Gastrocnemius medialis (tissue), 4 donors: Measurements from ENCODE around the gene APH1B. TPM values are rescaled to one million over a fixed set of nuclear protein-coding genes. Genes with fewer than 3 reads are reported as not detected.
A peak's percentile ranks its signal among the peaks of the same experiment; 100 is the strongest.

Source experiments
- ATAC-seq, 2 donors: fragments of 150-250 bp; one replicate each; pipeline ENCODE4 v1.9.1; 2016
- DNase-seq, 2 donors: peaks; one replicate each; pipeline ENCODE4 v3.0.0-alpha.2; 2019
- H3K27ac ChIP-seq, 4 donors: fragments of 200-600 bp; sonication (generic); 1 replicate in 1 of 4; 2 replicates in 3 of 4; pipeline ENCODE4 v1.5.1; 2016 to 2018; ENCODE audit warnings: mild to moderate bottlenecking in 2 of 4, moderate library complexity in 1 of 4
- H3K27me3 ChIP-seq, 3 donors: fragments of 200-600 bp; sonication (generic) in 2 of 3; 1 replicate in 1 of 3; 2 replicates in 2 of 3; pipeline versions ENCODE4 v1.5.1 to v1.6.0; 2016 to 2019; ENCODE audit warnings: mild to moderate bottlenecking in 1 of 3, moderate library complexity in 1 of 3
- H3K36me3 ChIP-seq, 2 donors: fragments of 200-600 bp; sonication (generic) in 1 of 2; one replicate each; pipeline ENCODE4 v1.5.1; 2017 to 2018
- H3K4me1 ChIP-seq, 2 donors: fragments of 200-600 bp; sonication (generic) in 1 of 2; one replicate each; pipeline ENCODE4 v1.5.1; 2016 to 2017; ENCODE audit warnings: mild to moderate bottlenecking in 2 of 2
- H3K4me3 ChIP-seq, 4 donors: fragments of 200-600 bp; sonication (generic) in 3 of 4; 1 replicate in 1 of 4; 2 replicates in 3 of 4; pipeline ENCODE4 v1.5.1; 2016 to 2019; ENCODE audit warnings: mild to moderate bottlenecking in 2 of 4
- H3K9me3 ChIP-seq, 3 donors: fragments of 200-600 bp; sonication (generic) in 2 of 3; 1 replicate in 1 of 3; 2 replicates in 2 of 3; pipeline ENCODE4 v1.5.1; 2016 to 2019
- POLR2A ChIP-seq, 2 donors: fragments of 450-650 bp; IDR thresholded peaks; one replicate each; pipeline ENCODE4 v1.6.1; 2017; ENCODE audit warnings: antibody characterized with exemption in 2 of 2, mild to moderate bottlenecking in 2 of 2, moderate library complexity in 2 of 2
- in situ Hi-C, 4 donors: fragments of 200-750 bp; cut with MboI; loops; one replicate each; pipeline versions ENCODE4 v1.15.0 to v1.8.0; 2017; ENCODE audit warnings: low sequenced_read_pairs in 4 of 4
- intact Hi-C: fragments of 100-400 bp; cut with DNase I; formaldehyde crosslinking; loops from one replicate; pipeline ENCODE4 v1.15.1; 2023; ENCODE audit warnings: low total_unique reads
- total RNA-seq, 4 donors: library from RNA; depleted of rRNA; stranded (reverse); fragments of >200 nt; gene quantifications; one replicate each; pipeline versions ENCODE4 v1.1.0 to v1.2.3, GENCODE V29; 2016
- TF ChIP-seq, protein P1 (sequence below), 5 experiments: fragments of 450-650 bp in 3 of 5; fragments of 200-600 bp in 2 of 5; sonication (generic) in 2 of 5; IDR thresholded peaks in 4 of 5; conservative IDR thresholded peaks in 1 of 5; 1 replicate in 4 of 5; 2 replicates in 1 of 5; pipeline ENCODE4 v1.5.1; 2016 to 2019; ENCODE audit warnings: antibody characterized with exemption in 5 of 5, mild to moderate bottlenecking in 3 of 5, moderate library complexity in 3 of 5

Gene APH1B
- total RNA-seq, 4 donors from 2014 or later: 2.4 to 5.6 (median 2.9) TPM

DNA sequence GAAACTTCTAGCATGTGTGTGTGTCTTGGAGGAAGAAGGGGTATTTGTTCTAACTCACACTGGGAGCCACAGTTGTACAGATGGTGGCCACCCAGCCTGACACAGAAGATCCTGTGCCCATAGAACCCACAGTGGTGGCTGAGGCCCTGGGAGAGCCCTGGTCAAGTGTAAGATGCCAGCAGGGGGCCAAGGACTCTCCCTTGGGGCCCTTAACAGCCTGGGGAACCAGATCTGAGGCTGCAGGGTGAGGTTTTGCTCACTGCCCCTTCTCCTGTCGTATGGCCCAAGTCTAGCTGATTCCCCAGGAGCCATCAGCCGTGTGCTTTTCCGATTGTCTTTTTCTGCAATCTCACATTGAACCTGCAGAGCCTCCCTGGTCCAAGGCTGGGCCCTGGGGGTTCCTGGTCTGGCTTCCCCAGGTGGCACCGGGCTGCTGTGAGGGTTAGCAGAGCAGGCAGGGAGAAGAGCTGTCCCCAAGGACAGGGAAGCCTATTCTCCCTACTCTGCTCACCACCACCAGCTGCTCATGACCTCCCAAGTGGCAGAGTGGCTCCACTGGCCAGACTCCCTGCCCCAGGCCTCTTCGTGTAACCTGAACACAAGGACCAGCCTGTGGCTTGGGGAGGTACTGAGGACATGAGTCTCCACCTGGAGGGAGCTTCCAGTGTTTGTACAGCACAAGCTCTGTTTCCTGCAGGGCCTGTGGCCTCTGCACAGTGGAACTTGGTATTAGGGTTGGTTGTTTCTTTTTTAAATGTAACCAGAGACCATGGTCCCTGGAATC lies 52.4 kb downstream of the APH1B start:
- H3K9me3 ChIP-seq: no peaks in the 10 kb centered on the region
- H3K27ac ChIP-seq: no peak overlapping the region
- ATAC-seq (no peak), DNase-seq (no peak)
- intact Hi-C loops: no loop called here
- H3K4me1 ChIP-seq: peaks cover 3 to 5% of the 10 kb centered on the region in 2 donors
- no peaks in the 10 kb centered on the region for H3K27me3 ChIP-seq
- H3K36me3 ChIP-seq: no peaks in the 10 kb centered on the region
- no peak overlapping the region for H3K4me3 ChIP-seq
- in situ Hi-C loops: no loop called here
- TF ChIP-seq, protein P1, sequence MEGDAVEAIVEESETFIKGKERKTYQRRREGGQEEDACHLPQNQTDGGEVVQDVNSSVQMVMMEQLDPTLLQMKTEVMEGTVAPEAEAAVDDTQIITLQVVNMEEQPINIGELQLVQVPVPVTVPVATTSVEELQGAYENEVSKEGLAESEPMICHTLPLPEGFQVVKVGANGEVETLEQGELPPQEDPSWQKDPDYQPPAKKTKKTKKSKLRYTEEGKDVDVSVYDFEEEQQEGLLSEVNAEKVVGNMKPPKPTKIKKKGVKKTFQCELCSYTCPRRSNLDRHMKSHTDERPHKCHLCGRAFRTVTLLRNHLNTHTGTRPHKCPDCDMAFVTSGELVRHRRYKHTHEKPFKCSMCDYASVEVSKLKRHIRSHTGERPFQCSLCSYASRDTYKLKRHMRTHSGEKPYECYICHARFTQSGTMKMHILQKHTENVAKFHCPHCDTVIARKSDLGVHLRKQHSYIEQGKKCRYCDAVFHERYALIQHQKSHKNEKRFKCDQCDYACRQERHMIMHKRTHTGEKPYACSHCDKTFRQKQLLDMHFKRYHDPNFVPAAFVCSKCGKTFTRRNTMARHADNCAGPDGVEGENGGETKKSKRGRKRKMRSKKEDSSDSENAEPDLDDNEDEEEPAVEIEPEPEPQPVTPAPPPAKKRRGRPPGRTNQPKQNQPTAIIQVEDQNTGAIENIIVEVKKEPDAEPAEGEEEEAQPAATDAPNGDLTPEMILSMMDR (IDR thresholded peaks at IDR 0.05 in 4 of 5, conservative IDR thresholded peaks at IDR 0.05 in 1 of 5): no peak
- no peak for TF ChIP-seq POLR2A (IDR thresholded peaks at IDR 0.05)

DNA sequence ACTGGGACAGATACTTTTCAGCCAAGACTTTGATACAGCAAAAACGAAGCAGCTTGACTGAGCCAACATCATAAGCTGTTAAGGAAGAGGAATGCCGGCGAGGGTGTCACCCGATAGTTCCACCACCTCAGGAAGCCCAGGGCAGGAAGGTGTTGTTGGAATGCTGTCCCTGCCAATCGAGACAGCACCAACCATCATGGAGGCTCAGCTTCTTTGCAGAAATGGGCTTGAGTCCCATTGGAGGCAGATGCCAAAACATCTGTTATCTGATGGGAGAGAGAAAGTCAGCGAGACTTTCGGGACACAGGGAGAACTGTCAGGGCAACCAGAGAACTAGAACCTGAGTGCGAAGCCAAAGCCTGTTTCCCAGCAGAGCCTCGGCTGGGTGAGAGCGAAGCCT lies 53.5 kb downstream of the APH1B start:
- Histone ChIP-seq H3K27me3 (no peaks in the 10 kb centered on the region), H3K9me3 (no peaks in the 10 kb centered on the region), H3K4me3 (no peak overlapping the region), H3K27ac (no peak overlapping the region), H3K36me3 (no peaks in the 10 kb centered on the region), H3K4me1 (peaks cover 3 to 5% of the 10 kb centered on the region in 2 donors)
- intact Hi-C loops: no loop called here
- DNase-seq: no peak
- ATAC-seq: no peak
- in situ Hi-C loops: no loop called here
- no peak for TF ChIP-seq POLR2A (IDR thresholded peaks at IDR 0.05)
- TF ChIP-seq, protein P1 (IDR thresholded peaks at IDR 0.05 in 4 of 5, conservative IDR thresholded peaks at IDR 0.05 in 1 of 5): no peak

DNA sequence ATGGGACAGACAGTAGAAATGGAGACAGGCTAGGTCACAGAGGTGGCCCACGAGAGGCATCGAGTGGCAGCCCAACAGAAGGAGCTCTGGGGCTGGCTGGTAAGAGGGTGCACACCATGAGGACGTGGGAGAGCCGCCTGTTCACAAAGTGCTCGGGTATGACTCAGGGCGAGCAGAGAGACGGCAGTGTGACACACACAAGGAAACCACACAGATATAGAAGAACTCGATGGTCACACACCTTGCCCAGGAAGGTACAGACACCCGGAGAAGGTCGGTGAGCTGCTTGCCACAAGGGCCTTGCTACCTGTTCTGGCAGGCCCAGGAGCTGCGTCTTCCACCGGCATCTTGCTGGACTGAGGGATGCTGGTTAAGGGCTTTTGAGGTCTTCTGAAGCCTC lies 54.1 kb downstream of the APH1B start:
- Histone ChIP-seq H3K9me3 (no peaks in the 10 kb centered on the region), H3K27ac (no peak overlapping the region), H3K27me3 (no peaks in the 10 kb centered on the region), H3K4me1 (peaks cover 3 to 5% of the 10 kb centered on the region in 2 donors), H3K36me3 (no peaks in the 10 kb centered on the region), H3K4me3 (no peak overlapping the region)
- DNase-seq (no peak), ATAC-seq (no peak)
- no peak for TF ChIP-seq POLR2A (IDR thresholded peaks at IDR 0.05)
- intact Hi-C loops (no loop called here), in situ Hi-C loops (no loop called here)

DNA sequence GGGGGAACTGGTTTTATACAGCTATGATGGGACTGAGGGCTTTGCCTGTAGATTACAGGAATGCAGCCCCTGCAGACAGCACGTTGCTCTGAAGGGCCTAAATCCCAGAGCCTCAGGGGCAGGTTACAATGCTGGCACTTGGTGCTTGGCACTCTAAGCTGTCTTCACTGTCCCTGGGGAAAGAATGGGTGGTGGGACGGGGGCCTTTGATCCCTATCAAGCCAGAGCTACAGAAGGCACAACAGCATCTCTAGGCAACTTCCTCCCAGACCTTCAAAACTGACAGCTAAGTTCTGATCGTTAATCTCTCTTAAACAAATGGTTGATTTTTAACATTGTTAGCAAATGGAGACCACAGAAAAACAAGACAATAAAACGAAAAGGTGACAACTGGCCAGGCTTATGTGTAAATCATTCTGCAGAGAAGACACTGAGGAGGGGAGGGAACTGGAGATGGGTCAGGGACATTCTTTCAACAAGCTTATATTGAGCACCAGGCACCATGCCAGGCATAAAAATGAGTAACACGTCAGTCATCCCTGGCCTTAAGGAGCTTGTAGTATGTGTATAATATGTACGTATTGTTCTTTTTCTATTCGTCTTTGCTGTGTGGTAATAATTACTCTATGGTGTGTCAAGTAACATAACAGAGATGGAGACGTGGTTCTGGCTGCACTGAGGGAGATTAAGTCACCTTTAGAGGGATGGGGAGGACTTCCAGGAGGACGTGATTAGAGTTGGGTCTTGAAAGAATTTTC lies 55.1 kb downstream of the APH1B start:
- Histone ChIP-seq H3K27ac (no peak overlapping the region), H3K4me1 (peaks cover 3 to 5% of the 10 kb centered on the region in 2 donors), H3K9me3 (no peaks in the 10 kb centered on the region), H3K4me3 (no peak overlapping the region), H3K27me3 (no peaks in the 10 kb centered on the region), H3K36me3 (no peaks in the 10 kb centered on the region)
- DNase-seq (no peak), ATAC-seq (peak in 1 of 2 donors; percentile 74)
- in situ Hi-C loops (no loop called here), intact Hi-C loops (no loop called here)
- no peak for TF ChIP-seq POLR2A (IDR thresholded peaks at IDR 0.05)
- TF ChIP-seq, protein P1 (IDR thresholded peaks at IDR 0.05 in 4 of 5, conservative IDR thresholded peaks at IDR 0.05 in 1 of 5): no peak

DNA sequence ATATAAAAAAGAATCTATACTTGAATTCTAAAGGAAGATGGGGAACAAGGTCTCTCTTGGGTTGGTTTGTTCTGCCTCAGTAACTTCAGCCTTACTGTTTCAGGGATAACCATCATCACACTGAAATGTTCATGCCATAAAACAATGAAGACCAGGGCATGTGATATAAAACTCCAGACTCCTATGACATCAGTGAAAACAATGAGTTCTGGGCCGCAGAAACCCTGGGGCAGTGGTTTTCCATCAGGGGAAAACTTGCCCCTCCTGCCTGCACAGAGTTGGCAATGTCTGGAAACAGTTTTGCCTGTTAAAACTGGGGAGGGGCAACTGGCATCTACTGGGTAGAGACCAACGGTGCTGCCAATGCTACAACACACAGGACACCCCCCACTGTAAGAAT lies 57.4 kb downstream of the APH1B start:
- no peak for ATAC-seq
- no peak overlapping the region for H3K27ac ChIP-seq
- DNase-seq: no peak
- no peaks in the 10 kb centered on the region for H3K9me3 ChIP-seq
- H3K4me3 ChIP-seq: no peak overlapping the region
- no peaks in the 10 kb centered on the region for H3K36me3 ChIP-seq
- H3K4me1 ChIP-seq: peaks cover 3 to 5% of the 10 kb centered on the region in 2 donors
- H3K27me3 ChIP-seq: no peaks in the 10 kb centered on the region
- intact Hi-C loops (no loop called here), in situ Hi-C loops (no loop called here)
- no peak for TF ChIP-seq POLR2A (IDR thresholded peaks at IDR 0.05)
- TF ChIP-seq, protein P1 (IDR thresholded peaks at IDR 0.05 in 4 of 5, conservative IDR thresholded peaks at IDR 0.05 in 1 of 5): no peak
